Activated CD4-positive, alpha-beta T cell treated with anti-CD3 and anti-CD28 coated beads, Interleukin-2, amount 50 U/mL, for 4 hours (primary cell): ENCODE measurements around the gene MON1B.
"Not testable (repeated sequence)": the region's sequence is repeated elsewhere in the genome, so short reads cannot be mapped to it uniquely, and the experiment has no call there.

Experiments
- DNase-seq, 2 experiments: peaks; one replicate each; pipeline ENCODE4 v3.0.0-alpha.2; 2020

Gene MON1B

GRCh38 chr16:77190478-77191258 lies at the start of gene MON1B:
MON1B (plus strand) TSS chr16:77191190; CDS start chr16:77191486, 296 bp downstream.
- peak; percentile 89 to 93 for DNase-seq

- no peak for DNase-seq
These were observed 47.6 kb upstream of the MON1B start for GRCh38 chr16:77143364-77143763.

- no peak for DNase-seq
These were observed 42.9 kb upstream of the MON1B start for GRCh38 chr16:77148121-77148520.

- DNase-seq: no peak
These were observed 33.5 kb upstream of the MON1B start for GRCh38 chr16:77157346-77158058.

GRCh38 chr16:77158293-77158692 lies 32.7 kb upstream of the MON1B start:
- DNase-seq: no peak

GRCh38 chr16:77165006-77165405 lies 26.0 kb upstream of the MON1B start:
- no peak for DNase-seq

GRCh38 chr16:77165536-77166236 lies 25.3 kb upstream of the MON1B start:
- DNase-seq: not testable (repeated sequence)

- DNase-seq: no peak
These were observed 24.3 kb upstream of the MON1B start for GRCh38 chr16:77166726-77167125.

- no peak for DNase-seq
These were observed 22.1 kb upstream of the MON1B start for GRCh38 chr16:77168901-77169300.

GRCh38 chr16:77169650-77170236 lies 21.2 kb upstream of the MON1B start:
- DNase-seq: peak; percentile 21 to 27

- no peak for DNase-seq
These were observed 20.2 kb upstream of the MON1B start for GRCh38 chr16:77170805-77171204.

GRCh38 chr16:77171745-77172635 lies 19.0 kb upstream of the MON1B start:
- no peak for DNase-seq

GRCh38 chr16:77172951-77173350 lies 18.0 kb upstream of the MON1B start:
- DNase-seq: no peak

GRCh38 chr16:77183137-77183536 lies 7.9 kb upstream of the MON1B start:
- no peak for DNase-seq

GRCh38 chr16:77186298-77186697 lies 4.7 kb upstream of the MON1B start:
- not testable (repeated sequence) for DNase-seq

GRCh38 chr16:77190190-77190477 lies 856 bp upstream of the MON1B start:
- no peak for DNase-seq

GRCh38 chr16:77191259-77191969 lies 424 bp downstream of the MON1B start:
- DNase-seq: no peak

GRCh38 chr16:77193377-77193776 lies 2.4 kb downstream of the MON1B start:
- no peak for DNase-seq

- no peak for DNase-seq
These were observed 3.6 kb downstream of the MON1B start for GRCh38 chr16:77194295-77195231.

- DNase-seq: no peak
These were observed 4.4 kb downstream of the MON1B start for GRCh38 chr16:77195411-77195810.

- no peak for DNase-seq
These were observed 6.8 kb downstream of the MON1B start for GRCh38 chr16:77197747-77198146.
